SK-N-SH (cell line): ENCODE results near the gene ASPN. TPM values are rescaled to one million over a fixed set of nuclear protein-coding genes. Genes with fewer than 3 reads are reported as not detected.

Experiments
- CTCF ChIA-PET: fragments of 300-600, 350-600 bp; formaldehyde crosslinking; extraction: SDS; loops from one replicate; lab custom pipeline; 2021; lab: Yijun Ruan, JAX
- POLR2A ChIA-PET: fragments of 350-600 bp; sonication (Branson Sonifier 250); formaldehyde crosslinking; extraction: SDS; loops from one replicate; lab custom pipeline; 2020; ENCODE audit warnings: antibody characterized with exemption, inconsistent platforms; lab: Yijun Ruan, JAX
- DNase-seq: peaks from one replicate; pipeline ENCODE4 v3.0.0; 2012
- H2AFZ ChIP-seq: fragments of 200-600 bp; sonication (generic); 2 replicates; pipeline ENCODE4 v1.8.1; 2016; ENCODE audit warnings: antibody characterized with exemption, mild to moderate bottlenecking, low read depth
- H3F3A ChIP-seq: fragments of 200-600 bp; sonication (generic); replicated peaks from 2 replicates; pipeline ENCODE3; 2016; ENCODE audit warnings: antibody characterized with exemption, mild to moderate bottlenecking; ENCODE audit not compliant: insufficient read depth
- H3K27ac ChIP-seq, 2 experiments: fragments of 200-500 bp in 1 of 2; fragments of 200-600 bp in 1 of 2; sonication (Bioruptor generic) in 1 of 2; sonication (generic), shearing (Covaris generic) in 1 of 2; 2 replicates each; pipeline versions ENCODE4 v1.5.1 to v1.6.1; 2014 to 2016; ENCODE audit warnings: low read depth in 2 of 2, inconsistent platforms in 1 of 2, low read length in 1 of 2, mild to moderate bottlenecking in 1 of 2, mixed read lengths in 1 of 2
- H3K27me3 ChIP-seq: fragments of 200-600 bp; sonication (generic), shearing (Covaris generic); 2 replicates; pipeline ENCODE4 v1.6.1; 2016; ENCODE audit warnings: mixed run types; ENCODE audit not compliant: insufficient read depth
- H3K36me3 ChIP-seq, 2 experiments: fragments of 200-500 bp in 1 of 2; fragments of 200-600 bp in 1 of 2; sonication (Bioruptor generic) in 1 of 2; sonication (generic) in 1 of 2; replicated peaks in 1 of 2; 2 replicates each; pipeline versions ENCODE3 to v1.5.1; 2014 to 2016; ENCODE audit warnings: low read length in 1 of 2, mild to moderate bottlenecking in 1 of 2; ENCODE audit not compliant: insufficient read depth in 2 of 2, control insufficient read depth in 1 of 2
- H3K4me1 ChIP-seq, 2 experiments: fragments of 200-500 bp in 1 of 2; fragments of 200-600 bp in 1 of 2; sonication (Bioruptor generic) in 1 of 2; sonication (generic), shearing (Covaris generic) in 1 of 2; 2 replicates each; pipeline versions ENCODE4 v1.5.1 to v1.6.1; 2014 to 2016; ENCODE audit warnings: low read depth in 1 of 2, low read length in 1 of 2, mixed run types in 1 of 2; ENCODE audit not compliant: insufficient read depth in 2 of 2, control insufficient read depth in 1 of 2
- H3K4me2 ChIP-seq: fragments of 200-600 bp; sonication (generic), shearing (Covaris generic); 2 replicates; pipeline ENCODE4 v1.6.1; 2017; ENCODE audit warnings: mixed run types
- H3K4me3 ChIP-seq, 2 experiments: fragments of 200-500 bp in 1 of 2; fragments of 200-600 bp in 1 of 2; sonication (Bioruptor generic) in 1 of 2; sonication (generic), shearing (Covaris generic) in 1 of 2; 2 replicates each; pipeline versions ENCODE4 v1.5.1 to v1.8.1; 2014 to 2016; ENCODE audit warnings: low read depth in 2 of 2, inconsistent platforms in 1 of 2, low read length in 1 of 2, mild to moderate bottlenecking in 1 of 2, mixed read lengths in 1 of 2, moderate library complexity in 1 of 2
- H3K79me2 ChIP-seq: fragments of 200-600 bp; sonication (generic); 2 replicates; pipeline ENCODE4 v1.8.1; 2017; ENCODE audit warnings: mild to moderate bottlenecking; ENCODE audit not compliant: insufficient read depth
- H3K9ac ChIP-seq: fragments of 200-600 bp; sonication (generic); 2 replicates; pipeline ENCODE4 v1.6.1; 2017; ENCODE audit warnings: mixed run types
- H3K9me2 ChIP-seq: fragments of 200-600 bp; sonication (generic); 2 replicates; pipeline ENCODE4 v1.6.1; 2017; ENCODE audit warnings: mixed run types
- H3K9me3 ChIP-seq: fragments of 200-600 bp; sonication (generic); 2 replicates; pipeline ENCODE4 v1.6.1; 2017; ENCODE audit warnings: mixed run types, mild to moderate bottlenecking, moderate library complexity
- H4K20me1 ChIP-seq: fragments of 200-600 bp; sonication (generic); 2 replicates; pipeline ENCODE4 v1.6.1; 2017; ENCODE audit warnings: mild to moderate bottlenecking, mixed run types; ENCODE audit not compliant: insufficient read depth
- FOXJ3 ChIP-seq: sonication (generic); formaldehyde crosslinking; IDR thresholded peaks from 2 replicates; pipeline ENCODE4 v1.5.1; 2020; ENCODE audit warnings: mild to moderate bottlenecking, missing genetic modification reagents
- PBX3 ChIP-seq: IDR thresholded peaks from 2 replicates; pipeline ENCODE4; 2012
- TAF1 ChIP-seq: IDR thresholded peaks from 2 replicates; pipeline ENCODE4 v1.6.1; 2012; ENCODE audit warnings: low read depth, mild to moderate bottlenecking, low read length, moderate library complexity, borderline replicate concordance
- TCF12 ChIP-seq: IDR thresholded peaks from 2 replicates; pipeline ENCODE4 v1.4.0; 2012
- USF2 ChIP-seq: fragments of 150-350 bp; IDR thresholded peaks from 2 replicates; pipeline ENCODE4 v1.6.1; 2017; ENCODE audit warnings: antibody characterized with exemption, low read length, low read depth, borderline replicate concordance
- ZBTB33 ChIP-seq: IDR thresholded peaks from 2 replicates; pipeline ENCODE4 v1.4.0; 2012; ENCODE audit warnings: low read depth, borderline replicate concordance
- WGBS: methylation state at CpG from one replicate; pipeline ENCODE4 v1.1.6; 2017; ENCODE audit warnings: low lambda C conversion rate; 5-methylcytosine and 5-hydroxymethylcytosine counted together
- polyA plus RNA-seq, 3 experiments: library from polyadenylated mRNA; depleted of rRNA; stranded (reverse); fragments of >200 nt; gene quantifications; 2 replicates each; pipeline ENCODE4 v1.2.3, GENCODE V29; 2012
- TF ChIP-seq, protein P1 (sequence below): fragments of 150-350 bp; IDR thresholded peaks from 2 replicates; pipeline ENCODE4 v1.6.1; 2016; ENCODE audit warnings: mild to moderate bottlenecking, low read depth, low read length
- TF ChIP-seq, protein P2 (sequence below): IDR thresholded peaks from 2 replicates; pipeline ENCODE4 v1.4.0; 2012; ENCODE audit warnings: low read depth, borderline replicate concordance

The ASPN gene
- polyA plus RNA-seq, 1 of the 3 experiments (the other 2 are of a cell fraction), result 0.76 TPM

GRCh38 chr9:92429836-92430235 is 52.5 kb downstream of the ASPN start:
- POLR2A ChIA-PET, result no interaction called here
- no peak overlapping the region for H3K27ac ChIP-seq

More at GRCh38 chr9:92429836-92430235, 52.5 kb downstream of the ASPN start:
- Histone ChIP-seq H3K36me3 (no peaks in the 10 kb centered on the region), H4K20me1 (no peaks in the 10 kb centered on the region), H3F3A (peaks cover 5% of the 10 kb centered on the region), H2AFZ (no peak overlapping the region), H3K79me2 (no peaks in the 10 kb centered on the region), H3K4me3 (no peak overlapping the region), H3K4me2 (no peak overlapping the region), H3K9me2 (no peaks in the 10 kb centered on the region), H3K9ac (no peak overlapping the region), H3K9me3 (no peaks in the 10 kb centered on the region), H3K27me3 (no peaks in the 10 kb centered on the region), H3K4me1 (peaks cover 9 to 16% of the 10 kb centered on the region in 2 experiments)
- no peak for DNase-seq
- TF ChIP-seq ZBTB33 (no peak), PBX3 (no peak), TCF12 (no peak), USF2 (no peak), TAF1 (no peak), FOXJ3 (CRISPR knock-in tag) (no peak)
- TF ChIP-seq, protein P1, sequence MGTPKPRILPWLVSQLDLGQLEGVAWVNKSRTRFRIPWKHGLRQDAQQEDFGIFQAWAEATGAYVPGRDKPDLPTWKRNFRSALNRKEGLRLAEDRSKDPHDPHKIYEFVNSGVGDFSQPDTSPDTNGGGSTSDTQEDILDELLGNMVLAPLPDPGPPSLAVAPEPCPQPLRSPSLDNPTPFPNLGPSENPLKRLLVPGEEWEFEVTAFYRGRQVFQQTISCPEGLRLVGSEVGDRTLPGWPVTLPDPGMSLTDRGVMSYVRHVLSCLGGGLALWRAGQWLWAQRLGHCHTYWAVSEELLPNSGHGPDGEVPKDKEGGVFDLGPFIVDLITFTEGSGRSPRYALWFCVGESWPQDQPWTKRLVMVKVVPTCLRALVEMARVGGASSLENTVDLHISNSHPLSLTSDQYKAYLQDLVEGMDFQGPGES, result no peak
- TF ChIP-seq, protein P2, sequence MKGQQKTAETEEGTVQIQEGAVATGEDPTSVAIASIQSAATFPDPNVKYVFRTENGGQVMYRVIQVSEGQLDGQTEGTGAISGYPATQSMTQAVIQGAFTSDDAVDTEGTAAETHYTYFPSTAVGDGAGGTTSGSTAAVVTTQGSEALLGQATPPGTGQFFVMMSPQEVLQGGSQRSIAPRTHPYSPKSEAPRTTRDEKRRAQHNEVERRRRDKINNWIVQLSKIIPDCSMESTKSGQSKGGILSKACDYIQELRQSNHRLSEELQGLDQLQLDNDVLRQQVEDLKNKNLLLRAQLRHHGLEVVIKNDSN, result no peak
- 78% methylated on average over 2 of the region's 2 CpGs for WGBS
- CTCF ChIA-PET, result no interaction called here
